ENCODE data around the gene RASA3.
"Not testable (repeated sequence)": the region's sequence is repeated elsewhere in the genome, so short reads cannot be mapped to it uniquely, and the experiment has no call there.

RASA3 gene

DNA sequence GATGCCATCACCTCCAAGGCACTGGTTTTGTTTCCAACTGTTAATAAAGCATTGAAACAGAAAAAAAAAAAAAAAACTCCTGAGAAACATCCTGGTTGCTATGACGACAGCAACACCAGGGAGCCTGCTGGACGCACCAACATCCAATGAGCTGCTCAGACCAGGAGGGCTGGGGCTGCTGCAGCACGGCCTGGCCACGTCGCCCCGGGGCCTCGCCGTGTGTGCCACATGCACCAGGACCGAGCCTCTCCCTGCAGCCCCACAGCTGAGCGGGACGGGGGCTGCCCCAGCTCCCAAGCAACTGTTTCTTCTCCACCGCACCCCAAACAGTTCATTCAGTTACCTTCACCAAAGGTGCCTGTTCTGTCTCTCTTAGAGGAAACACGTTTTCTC lies 54.5 kb downstream of the RASA3 start:
- DNase-seq = no peak

DNA sequence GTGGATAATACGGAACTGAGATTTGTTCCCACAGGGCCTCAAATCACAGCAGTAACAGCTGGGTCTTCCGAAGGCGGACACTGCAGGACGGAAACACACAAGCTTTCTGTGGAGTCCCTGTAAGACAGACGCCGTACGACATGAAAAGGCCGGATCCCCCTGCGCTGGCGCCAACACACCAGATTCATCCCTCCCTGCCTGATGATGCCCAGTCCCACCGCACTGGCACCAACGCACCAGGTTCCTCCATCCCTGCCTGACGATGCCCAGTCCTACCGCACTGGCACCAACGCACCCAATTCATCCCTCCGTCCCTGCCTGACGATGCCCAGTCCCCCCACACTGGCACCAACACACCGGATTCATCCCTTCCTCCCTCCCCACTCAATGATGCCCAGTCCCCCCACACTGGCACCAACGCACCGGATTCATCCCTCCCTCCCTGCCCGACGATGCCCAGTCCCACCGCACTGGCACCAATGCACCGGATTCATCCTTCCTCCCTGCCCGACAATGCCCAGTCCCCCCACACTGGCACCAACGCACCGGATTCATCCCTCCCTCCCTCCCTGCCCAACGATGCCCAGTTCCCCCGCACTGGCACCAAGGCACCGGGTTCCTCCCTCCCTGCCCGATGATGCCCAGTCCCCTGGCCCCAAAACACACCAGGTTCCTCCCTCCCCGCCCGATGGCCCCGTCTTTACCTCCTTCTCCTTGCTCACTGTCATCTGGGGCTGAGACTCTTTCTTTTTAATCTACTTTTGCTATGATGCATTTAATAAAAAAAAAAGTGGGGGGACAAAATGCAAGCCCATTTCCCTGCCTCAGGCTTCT lies 55.1 kb downstream of the RASA3 start:
- DNase-seq = no peak

DNA sequence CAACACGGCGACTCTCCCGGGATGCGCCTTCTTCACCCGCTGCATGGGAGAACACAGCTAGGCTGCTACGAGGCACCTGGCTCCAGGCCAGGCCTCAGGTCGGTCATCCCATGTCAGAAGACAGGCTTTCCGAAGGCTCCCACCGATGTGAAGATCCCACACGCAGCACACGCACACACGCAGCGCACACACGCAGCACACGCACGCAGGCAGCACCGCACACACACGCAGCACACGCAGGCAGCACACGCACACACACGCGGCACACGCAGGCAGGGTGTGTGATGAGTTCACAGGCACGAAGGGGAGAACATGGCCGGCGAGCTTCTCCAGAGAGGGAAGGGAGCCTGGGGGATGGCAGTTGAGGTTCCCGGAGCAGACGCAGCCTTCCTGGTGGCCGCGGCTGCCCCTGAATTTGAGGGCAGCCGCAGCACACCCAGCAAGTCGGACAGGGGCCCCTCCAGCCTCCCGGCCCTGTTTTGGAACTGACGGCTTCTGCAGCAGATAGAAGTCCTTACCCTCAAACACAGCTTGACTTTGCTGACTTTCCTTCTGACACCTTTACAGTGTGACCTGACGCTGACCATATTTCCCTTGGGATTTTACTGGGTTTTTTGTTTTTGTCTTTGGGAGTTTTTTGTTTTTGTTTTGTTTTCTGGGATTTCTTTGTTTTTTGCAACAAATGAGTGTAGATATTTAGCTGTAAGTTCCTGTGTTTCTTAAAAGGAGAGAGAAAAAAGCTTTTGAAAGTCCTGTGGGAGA lies 55.9 kb downstream of the RASA3 start:
- DNase-seq = no peak

DNA sequence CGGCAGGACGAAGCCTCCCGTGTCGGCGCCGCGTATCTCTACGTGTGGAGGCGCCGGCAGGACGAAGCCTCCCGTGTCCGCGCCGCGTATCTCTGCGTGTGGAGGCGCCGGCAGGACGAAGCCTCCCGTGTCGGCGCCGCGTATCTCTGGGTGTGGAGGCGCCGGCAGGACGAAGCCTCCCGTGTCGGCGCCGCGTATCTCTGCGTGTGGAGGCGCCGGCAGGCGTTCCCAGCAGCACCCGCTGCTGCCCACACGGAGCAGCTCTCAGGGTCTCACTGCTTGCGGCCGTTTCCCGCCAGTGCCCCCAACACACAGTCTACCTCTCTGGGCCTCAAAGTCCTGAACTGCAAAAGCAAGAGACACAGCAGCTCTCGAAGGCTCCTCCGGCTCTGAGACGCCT lies 56.6 kb downstream of the RASA3 start:
- DNase-seq = not testable (repeated sequence)

DNA sequence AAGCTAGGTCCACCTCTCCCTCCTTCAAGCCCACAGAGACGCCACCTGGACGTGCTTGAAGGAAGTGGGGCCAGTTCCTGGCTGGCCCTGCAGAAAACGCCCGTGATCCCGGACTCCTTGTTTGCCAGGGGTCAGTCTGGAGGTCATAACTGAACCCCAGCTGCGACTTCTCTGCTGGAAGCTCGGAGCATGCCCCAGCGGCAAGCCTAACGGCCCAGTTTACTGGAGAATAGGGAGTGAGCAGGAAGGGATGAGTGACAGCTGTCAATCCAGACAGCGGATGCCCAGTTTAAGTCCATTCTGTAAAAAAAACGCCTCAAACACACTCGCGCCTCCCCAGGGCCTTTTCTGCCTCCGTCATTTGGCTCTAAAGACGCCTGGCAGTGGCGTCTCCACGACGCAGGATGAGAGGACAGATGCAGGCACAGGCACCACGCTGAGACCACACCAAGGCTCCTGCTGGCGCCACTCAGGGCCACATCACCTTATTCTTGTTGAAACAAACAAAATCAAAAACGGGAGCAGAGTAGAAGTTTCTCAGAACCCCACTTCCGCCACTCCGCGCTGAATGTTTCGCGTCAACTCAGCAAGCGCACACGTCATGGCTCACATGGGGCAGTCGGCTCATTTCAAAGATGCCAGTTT lies 57.6 kb downstream of the RASA3 start:
- no peak for DNase-seq

DNA sequence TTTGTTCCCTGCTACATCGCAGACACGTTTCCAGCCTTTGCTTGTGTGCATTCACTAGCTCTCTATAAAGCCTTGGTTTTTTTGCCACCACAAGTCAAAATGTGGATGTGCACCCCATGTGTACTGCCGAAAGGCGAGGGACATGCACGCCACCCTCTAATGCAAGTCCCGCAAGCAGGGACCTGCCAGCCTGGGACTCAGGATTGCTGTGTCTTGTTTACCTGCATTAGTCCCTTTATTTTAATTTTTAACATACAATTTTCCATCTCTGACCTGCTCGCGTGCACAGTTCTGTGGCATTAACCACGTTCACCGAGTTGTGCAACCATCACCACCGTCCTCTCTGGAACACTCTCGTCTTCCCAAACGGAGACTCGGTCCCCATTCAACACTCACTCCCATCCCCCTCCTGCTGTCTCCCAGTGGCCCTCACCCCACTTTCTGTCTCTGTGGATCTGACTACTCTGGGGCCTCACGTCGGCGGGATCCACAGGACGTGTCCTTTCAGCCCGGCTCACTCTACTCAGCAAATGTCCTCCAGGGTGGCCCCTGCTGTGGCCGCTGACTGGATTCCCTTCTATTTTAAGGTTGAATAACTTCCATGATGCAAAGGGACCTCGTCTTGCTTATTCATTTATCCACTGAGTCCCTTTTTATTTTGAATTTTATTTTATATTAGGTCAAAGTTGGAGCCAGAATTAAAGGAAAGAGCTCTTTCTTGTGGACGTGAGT lies 58.4 kb downstream of the RASA3 start:
- no peak for DNase-seq

DNA sequence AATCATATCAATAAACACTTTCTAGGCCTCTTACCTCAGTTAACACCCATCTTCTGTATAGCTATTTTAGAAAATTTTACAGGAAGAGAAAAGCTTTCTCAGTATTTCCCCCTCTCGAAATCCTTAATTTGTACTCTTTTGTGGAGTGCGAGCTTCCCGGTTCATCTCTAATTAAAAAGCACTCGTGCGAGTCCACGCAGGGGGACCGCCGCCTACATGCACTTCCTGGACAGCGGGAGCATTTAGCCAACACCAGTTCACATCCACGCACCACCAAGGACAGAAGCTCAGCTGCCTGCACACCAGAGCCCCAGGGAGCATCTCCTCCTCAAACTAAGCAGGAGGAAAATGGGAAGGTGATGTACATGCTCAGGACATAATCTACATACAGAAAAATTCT lies 60.0 kb downstream of the RASA3 start:
- no peak for DNase-seq

DNA sequence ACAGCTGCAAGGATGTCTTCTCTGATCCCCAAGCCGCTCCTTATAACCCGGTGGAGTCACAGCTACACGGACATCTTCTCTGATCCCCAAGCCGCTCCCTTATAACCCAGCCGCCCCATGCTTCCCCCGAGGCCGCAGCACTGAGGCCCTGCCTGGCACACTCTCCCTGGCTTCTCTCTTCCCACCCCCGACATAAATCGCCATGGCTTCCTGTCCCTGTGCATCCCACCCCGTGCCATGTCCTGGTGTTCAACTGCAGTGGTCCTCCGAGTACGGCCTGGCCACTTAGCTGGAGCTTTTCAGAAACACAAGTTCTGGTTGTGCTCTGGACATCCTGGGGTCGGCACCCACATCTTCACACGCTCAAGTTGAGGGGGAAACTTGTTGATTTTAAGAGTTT lies 60.4 kb downstream of the RASA3 start:
- DNase-seq = no peak

DNA sequence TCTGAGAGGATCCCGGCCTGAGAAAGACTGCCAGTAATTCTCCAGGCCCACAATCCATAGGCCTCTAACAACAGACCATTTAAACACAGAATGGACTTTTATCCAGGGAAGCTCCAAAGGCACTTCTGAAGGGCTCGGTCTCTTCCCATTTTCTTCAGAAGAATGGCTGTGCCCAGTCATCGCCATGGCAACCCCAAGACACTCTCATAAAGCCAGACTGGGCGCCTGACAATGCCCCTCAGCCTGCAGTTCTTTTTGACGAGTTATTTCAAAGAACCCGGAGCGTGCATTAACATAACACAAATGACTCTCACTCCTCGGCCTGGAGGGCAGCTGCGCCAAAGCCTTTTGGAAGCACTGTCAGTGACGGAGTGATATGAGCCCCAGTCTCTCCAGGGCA lies 61.0 kb downstream of the RASA3 start:
- no peak for DNase-seq

DNA sequence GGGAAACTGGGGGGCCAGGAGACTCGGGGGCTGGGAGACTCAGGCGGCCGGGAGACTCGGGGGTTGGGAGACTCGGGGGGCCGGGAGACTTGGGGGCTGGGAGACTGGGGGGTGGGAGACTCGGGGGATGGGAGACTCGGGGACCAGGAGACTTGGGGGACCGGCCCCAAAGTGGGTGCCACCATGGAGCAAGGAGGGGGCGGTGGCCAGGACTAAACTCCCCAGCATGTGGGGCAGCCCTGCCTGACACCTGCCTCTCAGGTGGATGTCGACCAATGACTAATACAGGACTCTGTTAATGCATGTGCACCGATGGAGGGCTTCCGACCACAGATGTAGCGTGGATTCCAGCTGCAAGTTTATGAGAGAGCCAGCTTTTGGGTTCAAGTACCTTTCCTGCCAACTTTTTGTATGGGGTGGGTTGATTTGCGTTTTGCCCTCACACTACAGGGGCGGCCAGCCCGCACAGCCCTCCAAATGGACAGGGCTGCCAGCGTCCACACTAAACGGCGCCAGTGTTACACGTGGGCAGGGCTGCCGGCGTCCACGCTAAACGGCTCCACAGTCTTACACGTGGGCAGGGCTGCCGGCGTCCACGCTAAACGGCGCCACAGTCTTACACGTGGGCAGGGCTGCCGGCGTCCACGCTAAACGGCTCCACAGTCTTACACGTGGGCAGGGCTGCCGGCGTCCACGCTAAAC lies 62.2 kb downstream of the RASA3 start:
- no peak for DNase-seq

DNA sequence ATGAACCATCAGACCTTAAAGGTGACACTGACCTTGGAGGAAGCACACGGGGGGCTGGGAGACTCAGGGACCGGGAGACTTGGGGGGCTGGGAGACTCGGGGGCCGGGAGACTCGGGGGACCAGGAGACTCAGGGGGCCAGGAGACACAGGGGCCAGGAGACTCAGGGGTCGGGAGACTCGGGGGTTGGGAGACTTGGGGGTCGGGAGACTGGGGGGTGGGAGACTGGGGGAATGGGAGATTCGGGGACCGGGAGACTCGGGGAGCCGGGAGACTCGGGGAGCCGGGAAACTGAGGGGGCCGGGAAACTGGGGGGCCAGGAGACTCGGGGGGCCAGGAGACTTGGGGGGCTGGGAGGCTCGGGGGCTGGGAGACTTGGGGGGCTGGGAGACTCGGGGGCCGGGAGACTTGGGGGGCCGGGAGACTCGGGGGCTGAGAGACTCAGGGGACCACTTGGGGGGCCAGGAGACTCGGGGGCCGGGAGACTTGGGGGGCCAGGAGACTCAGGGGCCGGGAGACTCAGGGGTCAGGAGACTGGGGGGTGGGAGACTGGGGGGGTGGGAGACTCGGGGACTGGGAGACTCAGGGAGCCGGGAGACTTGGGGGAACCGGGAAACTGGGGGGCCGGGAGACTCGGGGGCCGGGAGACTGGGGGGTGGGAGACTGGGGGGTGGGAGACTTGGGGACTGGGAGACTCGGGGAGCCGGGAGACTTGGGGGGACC lies 62.9 kb downstream of the RASA3 start:
- no peak for DNase-seq

DNA sequence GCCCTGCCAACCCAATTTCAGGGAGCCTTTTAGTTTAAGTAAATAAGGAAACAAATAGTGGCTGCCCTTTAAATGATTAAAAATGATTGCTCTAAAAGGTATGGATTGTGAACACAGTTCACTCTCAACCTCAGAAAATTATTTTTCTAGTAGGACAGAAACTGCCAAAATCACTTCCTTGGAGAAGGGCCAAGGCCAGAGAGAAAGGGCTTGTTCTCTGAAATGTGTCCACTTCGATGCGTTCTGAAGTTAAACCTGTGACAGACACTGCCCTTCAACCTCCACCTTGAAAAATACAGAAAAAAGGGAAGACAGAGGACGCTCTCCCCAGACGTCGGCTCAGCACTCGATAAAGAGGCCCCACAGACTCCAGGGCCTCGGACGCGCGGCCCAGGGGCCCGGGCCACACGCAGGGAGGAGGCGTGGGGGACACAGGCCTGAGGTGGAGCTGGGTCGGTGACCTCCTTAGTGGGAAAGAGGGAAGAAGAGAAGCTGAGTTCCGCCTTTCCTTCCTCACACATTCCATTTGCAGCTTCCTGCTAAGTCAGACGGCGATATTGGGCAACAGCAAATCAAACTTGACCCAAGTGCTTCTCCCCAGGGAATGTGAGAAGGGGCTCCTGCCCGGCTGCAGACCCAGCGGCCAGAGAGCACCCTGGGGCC lies 63.6 kb downstream of the RASA3 start:
- DNase-seq = no peak

DNA sequence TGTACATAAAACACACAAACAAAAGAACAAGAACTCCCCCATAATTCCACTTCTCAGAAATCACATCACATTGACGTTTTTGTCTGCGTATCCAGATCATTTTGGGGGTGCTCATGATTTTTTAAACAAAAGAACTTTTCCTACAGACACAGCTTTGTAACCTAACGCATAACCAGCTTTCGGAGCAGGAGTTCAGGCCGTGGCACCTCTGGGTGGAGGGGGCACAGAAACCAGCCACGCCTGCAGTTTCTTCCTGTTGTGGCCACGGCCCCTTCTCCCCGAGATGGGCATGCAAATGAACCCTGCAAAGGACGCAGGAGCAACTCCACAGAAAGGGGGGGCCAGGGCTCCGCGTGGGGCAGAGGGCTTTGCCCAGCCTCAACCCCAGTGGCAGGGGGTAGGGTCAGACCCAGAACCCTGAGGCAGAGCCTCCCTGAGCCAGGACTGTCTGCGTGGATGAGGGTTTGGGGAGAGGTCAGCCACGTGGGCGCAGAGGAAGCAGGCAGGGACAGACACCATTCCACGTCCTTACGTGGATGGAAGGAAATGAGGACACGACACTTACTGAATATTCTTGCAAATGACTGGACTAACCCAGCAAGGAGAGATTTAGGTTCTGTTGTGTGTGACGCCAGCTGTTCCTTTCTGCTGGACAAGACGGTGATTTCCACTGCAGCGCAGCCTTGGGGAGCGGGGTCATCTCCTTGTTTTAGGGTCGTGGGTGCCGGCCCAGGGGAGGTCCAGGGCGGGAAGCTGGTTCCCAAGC lies 64.4 kb downstream of the RASA3 start:
- peak; percentile 69 for DNase-seq

DNA sequence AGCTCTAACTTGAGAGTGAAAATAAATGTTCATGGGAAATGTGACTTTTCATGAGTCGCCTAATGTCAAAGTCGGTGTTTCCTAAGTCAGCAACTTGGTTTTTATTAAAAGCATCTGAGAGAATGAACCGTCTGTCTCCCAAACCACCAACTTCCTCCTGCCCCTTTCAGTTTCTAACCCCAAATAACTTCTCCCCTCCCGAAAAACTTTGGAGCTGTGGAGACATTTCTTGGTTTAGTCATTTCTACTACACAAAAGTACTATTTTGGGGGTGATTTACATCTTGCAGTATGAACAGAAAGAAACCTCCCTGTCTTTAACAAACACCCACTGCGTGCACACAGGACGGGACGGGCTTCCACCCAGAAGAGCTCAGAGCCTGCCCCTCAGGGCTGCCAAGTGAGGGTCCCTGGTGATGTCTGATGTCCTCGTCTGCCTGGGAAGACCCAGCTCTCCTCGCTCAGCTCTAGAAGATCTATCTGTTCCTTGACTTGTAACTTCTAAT lies 65.0 kb downstream of the RASA3 start:
- peak; percentile 64 for DNase-seq

DNA sequence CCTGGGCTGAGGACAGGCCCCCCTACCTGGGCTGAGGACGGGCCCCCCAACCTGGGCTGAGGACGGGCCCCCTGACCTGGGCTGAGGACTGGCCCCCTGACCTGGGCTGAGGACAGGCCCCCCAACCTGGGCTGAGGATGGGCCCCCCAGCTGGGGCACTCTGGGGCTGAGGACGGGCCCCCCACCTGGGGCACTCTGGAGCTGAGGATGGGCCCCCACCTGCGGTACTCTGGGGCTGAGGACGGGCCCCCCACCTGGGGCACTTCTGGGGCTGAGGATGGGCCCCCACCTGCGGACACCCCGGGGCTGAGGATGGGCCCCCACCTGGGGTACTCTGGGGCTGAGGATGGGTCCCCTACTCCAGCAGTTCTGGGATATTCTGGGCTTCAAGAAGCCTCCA lies 65.5 kb downstream of the RASA3 start:
- DNase-seq = no peak

DNA sequence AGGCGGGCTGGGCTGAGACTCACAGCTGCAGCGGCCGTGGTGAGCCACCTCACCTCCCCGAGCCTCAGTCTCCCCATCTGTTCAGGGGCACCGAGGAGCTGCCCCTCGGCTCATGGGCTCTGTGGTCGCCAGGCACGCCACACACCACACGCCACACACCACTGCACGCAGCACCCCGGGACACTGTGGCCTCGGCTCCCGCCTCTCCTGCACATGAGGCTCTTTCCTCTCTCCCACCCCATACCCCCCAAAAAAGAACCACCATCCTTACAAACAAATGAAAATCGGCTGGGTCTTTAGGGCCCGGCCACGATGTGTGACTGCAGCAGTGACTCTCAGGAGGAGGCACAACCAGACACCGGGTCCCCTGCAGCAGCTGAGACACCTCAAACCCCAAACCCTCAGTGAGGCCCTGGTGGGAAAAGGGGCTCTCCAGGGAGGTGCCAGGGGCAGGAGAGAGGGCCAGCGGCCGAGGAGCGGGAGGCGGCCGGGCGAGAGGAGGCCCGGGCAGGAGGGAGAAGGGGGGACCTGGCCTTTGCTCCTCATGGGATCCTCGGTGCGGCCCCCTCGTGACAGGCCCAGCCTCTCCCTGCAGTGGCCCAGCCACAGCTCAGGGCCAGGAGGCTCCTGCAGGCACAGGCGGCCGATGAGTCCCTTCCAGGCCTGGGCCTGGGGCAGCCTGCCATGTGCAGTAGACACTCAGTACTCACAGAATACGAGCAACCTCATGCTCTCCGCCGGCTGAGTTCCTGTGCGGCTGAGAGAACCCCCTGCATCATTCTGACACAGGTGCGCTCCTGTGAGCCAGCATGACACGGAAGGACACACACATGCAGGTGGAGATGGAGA lies 66.3 kb downstream of the RASA3 start:
- DNase-seq = peak; percentile 62

DNA sequence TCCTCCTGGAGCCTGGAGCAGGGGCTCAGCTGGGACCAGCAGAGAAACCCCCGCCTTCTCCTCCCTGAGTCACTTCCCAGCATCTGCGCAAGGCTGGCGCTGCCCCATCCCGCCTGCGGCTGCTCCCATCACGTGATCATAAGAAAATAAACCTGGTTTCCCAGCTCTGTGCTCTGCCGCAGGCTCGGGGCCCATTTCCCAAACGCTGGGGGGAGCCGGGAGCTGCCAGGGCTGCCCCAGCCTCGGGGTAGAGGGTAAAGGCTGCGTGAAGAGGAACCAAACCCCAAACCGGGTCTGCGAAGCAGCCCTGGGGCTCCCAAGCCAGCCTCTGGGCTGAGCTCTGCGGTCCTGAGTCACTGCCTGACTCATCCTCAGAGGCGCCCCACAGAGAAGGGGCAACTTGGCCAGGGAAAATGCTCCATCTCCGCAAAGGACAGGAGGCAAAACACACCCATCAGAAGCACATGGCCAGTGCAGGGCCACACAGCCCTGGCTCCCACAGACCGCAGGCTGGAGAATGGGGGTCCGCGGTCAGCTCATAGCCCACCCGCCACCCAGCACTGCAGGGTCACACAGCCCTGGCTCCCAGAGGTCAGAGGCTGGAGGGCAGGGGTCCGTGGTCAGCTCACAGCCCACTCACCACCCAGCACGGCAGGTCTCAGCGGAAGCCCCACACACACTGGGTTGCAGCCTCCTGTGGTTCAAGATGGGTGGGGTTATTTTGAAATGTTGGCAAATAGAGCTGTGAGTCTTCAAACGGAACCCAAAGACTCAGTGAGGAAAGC lies 67.1 kb downstream of the RASA3 start:
- peak; percentile 85 for DNase-seq

DNA sequence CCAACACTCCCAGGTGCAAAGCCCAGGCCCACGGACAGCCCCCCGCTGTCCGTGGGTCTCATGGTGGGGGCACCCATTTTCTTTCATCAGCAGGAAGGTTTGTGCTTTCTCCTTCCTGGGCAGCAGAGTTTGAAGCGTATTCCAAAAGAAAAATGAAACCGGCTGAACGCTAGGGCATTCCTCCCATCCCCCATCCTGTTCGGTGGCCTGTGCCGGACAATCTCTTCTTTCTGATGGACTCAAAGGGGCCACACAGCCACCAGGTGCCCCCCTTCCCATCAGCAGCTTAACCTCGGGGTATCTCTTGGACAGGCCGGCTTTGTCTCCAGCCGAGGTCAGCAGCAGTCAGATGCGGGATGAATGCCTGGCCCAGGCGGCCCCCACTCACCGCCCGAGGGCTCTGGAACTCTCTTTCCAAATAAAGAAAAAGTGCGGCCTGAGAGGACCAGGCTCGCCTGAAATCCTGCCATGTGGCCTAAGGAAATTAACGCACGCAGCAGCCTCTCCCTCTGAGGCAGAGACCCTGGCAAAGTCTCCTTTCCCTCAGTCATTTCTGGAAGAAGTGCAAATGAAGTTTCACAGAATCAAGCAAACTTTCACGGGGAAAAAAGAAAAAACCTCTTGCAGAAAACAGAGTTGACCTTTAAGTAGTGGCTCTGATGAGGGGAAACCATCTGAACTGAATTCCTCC lies 67.8 kb downstream of the RASA3 start:
- no peak for DNase-seq

Data from stimulated activated CD8-positive, alpha-beta memory T cell treated with anti-CD3 and anti-CD28 coated beads, Interleukin-4, amount 100 ng/mL, for 48 hours (primary cell).